HepG2 (cell line): ENCODE data around the gene MDH2. TPM values are rescaled to one million over a fixed set of nuclear protein-coding genes. Genes with fewer than 3 reads are reported as not detected.

Source experiments
- AGO2 ChIP-seq: fragments of 200-400 bp; formaldehyde crosslinking; optimal IDR thresholded peaks from 2 replicates; pipeline ENCODE3; 2017; ENCODE audit warnings: mild to moderate bottlenecking, low read depth, low read length, moderate library complexity
- EED ChIP-seq: sonication (generic); formaldehyde crosslinking; IDR thresholded peaks from 2 replicates; pipeline ENCODE4 v1.5.0; 2020; ENCODE audit warnings: mild to moderate bottlenecking, missing genetic modification reagents
- FOXA1 ChIP-seq, 2 experiments: fragments of 450-650 bp in 1 of 2; sonication (generic) in 1 of 2; formaldehyde crosslinking in 1 of 2; IDR thresholded peaks; 2 replicates each; pipeline versions ENCODE4 v1.4.0 to v1.6.1; 2016 to 2020; ENCODE audit warnings: missing genetic modification reagents in 1 of 2
- GPBP1L1 ChIP-seq: sonication (generic); formaldehyde crosslinking; IDR thresholded peaks from 2 replicates; pipeline ENCODE4 v1.5.0; 2020; ENCODE audit warnings: mild to moderate bottlenecking, missing genetic modification reagents
- HOMEZ ChIP-seq: IDR thresholded peaks from 2 replicates; pipeline ENCODE4 v1.6.1; 2016; ENCODE audit warnings: low read depth
- JUN ChIP-seq: sonication (generic); formaldehyde crosslinking; IDR thresholded peaks from 2 replicates; pipeline ENCODE4 v1.4.0; 2020; ENCODE audit warnings: mild to moderate bottlenecking, missing genetic modification reagents
- MAZ ChIP-seq, 2 experiments: sonication (generic) in 1 of 2; formaldehyde crosslinking in 1 of 2; IDR thresholded peaks; 2 replicates each; pipeline versions ENCODE4 v1.5.0 to v1.6.1; 2012 to 2020; ENCODE audit warnings: low read depth in 2 of 2, mild to moderate bottlenecking in 2 of 2, borderline replicate concordance in 1 of 2, improper control_type of control experiment in 1 of 2, low read length in 1 of 2, missing genetic modification reagents in 1 of 2, moderate library complexity in 1 of 2
- MYNN ChIP-seq: sonication (generic); formaldehyde crosslinking; IDR thresholded peaks from 2 replicates; pipeline ENCODE4 v1.4.0; 2020; ENCODE audit warnings: mild to moderate bottlenecking, low read depth, missing genetic modification reagents
- NCOR1 ChIP-seq: fragments of 200-600 bp; sonication (generic); IDR thresholded peaks from 2 replicates; pipeline ENCODE4 v1.7.0; 2017; ENCODE audit warnings: antibody characterized with exemption, low read length, borderline replicate concordance
- PHB2 ChIP-seq: fragments of 450-650 bp; IDR thresholded peaks from 2 replicates; pipeline ENCODE4 v1.6.1; 2018; ENCODE audit not compliant: partially characterized antibody
- PRMT3 ChIP-seq: sonication (generic); formaldehyde crosslinking; IDR thresholded peaks from 2 replicates; pipeline ENCODE4 v1.8.1; 2022; ENCODE audit warnings: low read depth, mild to moderate bottlenecking, moderate library complexity, missing genetic modification reagents, borderline replicate concordance
- SIX1 ChIP-seq: sonication (generic); formaldehyde crosslinking; IDR thresholded peaks from 2 replicates; pipeline ENCODE4 v1.4.0; 2020; ENCODE audit warnings: missing genetic modification reagents, borderline replicate concordance
- SOX6 ChIP-seq, 2 experiments: fragments of 450-650 bp in 1 of 2; sonication (generic) in 1 of 2; formaldehyde crosslinking in 1 of 2; IDR thresholded peaks; 2 replicates each; pipeline versions ENCODE4 v1.4.0 to v1.6.1; 2017 to 2020; ENCODE audit warnings: antibody characterized with exemption in 1 of 2, mild to moderate bottlenecking in 1 of 2, missing genetic modification reagents in 1 of 2
- TERF1 ChIP-seq: sonication (generic); formaldehyde crosslinking; IDR thresholded peaks from 2 replicates; pipeline ENCODE4 v1.8.0; 2022; ENCODE audit warnings: mild to moderate bottlenecking, missing genetic modification reagents, moderate library complexity
- TSC22D2 ChIP-seq: sonication (generic); formaldehyde crosslinking; IDR thresholded peaks from 2 replicates; pipeline ENCODE4 v1.5.1; 2020; ENCODE audit warnings: missing genetic modification reagents, mild to moderate bottlenecking, borderline replicate concordance
- YEATS2 ChIP-seq: sonication (generic); formaldehyde crosslinking; IDR thresholded peaks from 2 replicates; pipeline ENCODE4 v1.4.0; 2020; ENCODE audit warnings: missing genetic modification reagents, borderline replicate concordance
- ZFP37 ChIP-seq: sonication (generic); formaldehyde crosslinking; IDR thresholded peaks from 2 replicates; pipeline ENCODE4 v1.4.0; 2020; ENCODE audit warnings: missing genetic modification reagents, borderline replicate concordance
- ZNF235 ChIP-seq: sonication (generic); formaldehyde crosslinking; IDR thresholded peaks from 2 replicates; pipeline ENCODE4 v1.8.1; 2023; ENCODE audit warnings: mild to moderate bottlenecking, missing genetic modification reagents, borderline replicate concordance
- ZNF317 ChIP-seq: sonication (generic); formaldehyde crosslinking; IDR thresholded peaks from 2 replicates; pipeline ENCODE4 v1.5.0; 2020; ENCODE audit warnings: mild to moderate bottlenecking, missing genetic modification reagents
- ZNF562 ChIP-seq: sonication (generic); formaldehyde crosslinking; IDR thresholded peaks from 2 replicates; pipeline ENCODE4 v1.8.0; 2022; ENCODE audit warnings: missing genetic modification reagents, borderline replicate concordance
- ZNF569 ChIP-seq: sonication (generic); formaldehyde crosslinking; IDR thresholded peaks from 2 replicates; pipeline ENCODE4 v1.5.0; 2020; ENCODE audit warnings: mild to moderate bottlenecking, missing genetic modification reagents, moderate library complexity, borderline replicate concordance
- ZNF607 ChIP-seq: sonication (generic); formaldehyde crosslinking; IDR thresholded peaks from 2 replicates; pipeline ENCODE4 v1.5.1; 2020; ENCODE audit warnings: missing genetic modification reagents, mild to moderate bottlenecking, borderline replicate concordance
- ZNF615 ChIP-seq: sonication (generic); formaldehyde crosslinking; IDR thresholded peaks from 2 replicates; pipeline ENCODE4 v1.5.0; 2020; ENCODE audit warnings: mild to moderate bottlenecking, missing genetic modification reagents, borderline replicate concordance
- ZNF660 ChIP-seq: sonication (generic); formaldehyde crosslinking; IDR thresholded peaks from 2 replicates; pipeline ENCODE4 v1.5.1; 2020; ENCODE audit warnings: mild to moderate bottlenecking, low read depth, missing genetic modification reagents, borderline replicate concordance
- ZNF713 ChIP-seq: sonication (generic); formaldehyde crosslinking; IDR thresholded peaks from 2 replicates; pipeline ENCODE4 v1.4.0; 2020; ENCODE audit warnings: mild to moderate bottlenecking, missing genetic modification reagents
- ZNF773 ChIP-seq: sonication (generic); formaldehyde crosslinking; IDR thresholded peaks from 2 replicates; pipeline ENCODE4 v1.4.0; 2020; ENCODE audit warnings: missing genetic modification reagents, borderline replicate concordance
- polyA plus RNA-seq, 8 experiments: library from polyadenylated mRNA; depleted of rRNA in 3 of 8; stranded (reverse) in 7 of 8; unstranded in 1 of 8; fragments of >200 nt; fragmentation: Illumina TruSeq in 4 of 8; extraction: Trizol in 4 of 8; gene quantifications; 2 replicates each; pipeline versions ENCODE4 v1.2.1 to v1.2.3, GENCODE V29; 2011 to 2016; ENCODE audit warnings: low read depth in 4 of 8, missing spikeins in 1 of 8, mixed read lengths in 1 of 8; ENCODE audit not compliant: insufficient read depth in 1 of 8
- total RNA-seq, 5 experiments: library from RNA; depleted of rRNA; stranded (reverse); fragments of >200 nt; fragmentation: Illumina TruSeq; extraction: Trizol; gene quantifications; 2 replicates each; pipeline ENCODE4 v1.2.3, GENCODE V29; 2016; ENCODE audit warnings: low read depth in 1 of 5

Gene MDH2
- total and polyA plus RNA-seq, 2 of the 13 experiments (the other 11 are each of a cell fraction or from before 2014, with no cell fraction given) = 81.4 to 90.3 TPM

GRCh38 chr7:76108540-76109233 lies 60.8 kb downstream of the MDH2 start (continued):
- TF ChIP-seq PRMT3 (CRISPR knock-in tag) = no peak
- TF ChIP-seq TSC22D2 (CRISPR knock-in tag) = no peak
- no peak for TF ChIP-seq PHB2
- no peak for TF ChIP-seq EED (CRISPR knock-in tag)
- no peak for TF ChIP-seq SOX6 (IDR thresholded peaks at IDR 0.05)
- peak; percentile 60; the same call in 1 of the 2 replicates for TF ChIP-seq SOX6 (CRISPR knock-in tag; IDR thresholded peaks at IDR 0.05)
- TF ChIP-seq ZNF607 = no peak
- TF ChIP-seq NCOR1 = no peak
- TF ChIP-seq SIX1 (CRISPR knock-in tag) = no peak
- no peak; the same call in 1 of the 2 replicates for TF ChIP-seq YEATS2 (CRISPR knock-in tag)
- no peak for TF ChIP-seq AGO2
- no peak for TF ChIP-seq ZNF562
- TF ChIP-seq ZNF569 (CRISPR knock-in tag) = no peak
- TF ChIP-seq TERF1 (CRISPR knock-in tag) = no peak
- no peak for TF ChIP-seq ZFP37 (CRISPR knock-in tag)
- TF ChIP-seq JUN (CRISPR knock-in tag) = 0 out of 2 replicates have a peak, but pooled peaks have one; percentile 29
- TF ChIP-seq MYNN (CRISPR knock-in tag) = no peak
- no peak for TF ChIP-seq ZNF713 (CRISPR knock-in tag)
- no peak for TF ChIP-seq FOXA1 (IDR thresholded peaks at IDR 0.05)
- peak; percentile 87 for TF ChIP-seq FOXA1 (CRISPR knock-in tag; IDR thresholded peaks at IDR 0.05)
- no peak for TF ChIP-seq MAZ (IDR thresholded peaks at IDR 0.05; ENCODE audit: borderline replicate concordance, low read depth, low read length)
- TF ChIP-seq MAZ (CRISPR knock-in tag; IDR thresholded peaks at IDR 0.05; ENCODE audit: low read depth) = no peak
- TF ChIP-seq GPBP1L1 = no peak
- 0 out of 2 replicates have a peak, but pooled peaks have one; percentile 12 for TF ChIP-seq ZNF317 (CRISPR knock-in tag)
- TF ChIP-seq ZNF660 (CRISPR knock-in tag) = no peak
- no peak for TF ChIP-seq ZNF773 (CRISPR knock-in tag)
- TF ChIP-seq HOMEZ = no peak
- no peak for TF ChIP-seq ZNF615 (CRISPR knock-in tag)
- no peak for TF ChIP-seq ZNF235 (CRISPR knock-in tag)
